ENCODE measurements around the gene PCBP4. TPM values are rescaled to one million over a fixed set of nuclear protein-coding genes. Genes with fewer than 3 reads are reported as not detected.
A peak's percentile ranks its signal among the peaks of the same experiment; 100 is the strongest.

Gene PCBP4
- total RNA-seq, 1 experiment from 2014 or later: 45.8 TPM

GRCh38 chr3:52014613-52015012, 47.4 kb upstream of the PCBP4 start:
- POLR2A ChIA-PET (ENCODE audit: unreplicated experiment): no interaction called here
- Histone ChIP-seq H3K79me2 (ENCODE audit: low read length) (no peaks in the 10 kb centered on the region), H4K20me1 (ENCODE audit: low read length) (no peaks in the 10 kb centered on the region), H3K4me2 (ENCODE audit: low read length) (no peak overlapping the region), H3K27ac (ENCODE audit: low read length) (no peak overlapping the region), H2AFZ (ENCODE audit: low read length) (no peak overlapping the region), H3K4me1 (ENCODE audit: insufficient read depth, low read length) (no peaks in the 10 kb centered on the region), H3F3A (ENCODE audit: low read length, unreplicated experiment) (no peaks in the 10 kb centered on the region), H3K36me3 (ENCODE audit: low read depth, low read length) (no peaks in the 10 kb centered on the region), H3K9me3 (ENCODE audit: low read length) (no peaks in the 10 kb centered on the region), H3K27me3 (ENCODE audit: low read length) (no peaks in the 10 kb centered on the region), H3K9me2 (replicated peaks; ENCODE audit: low read length) (no peaks in the 10 kb centered on the region), H3K9ac (ENCODE audit: low read length) (no peak overlapping the region), H3K4me3 (ENCODE audit: low read length) (no peak overlapping the region)
- CTCF ChIA-PET: no interaction called here
- TF ChIP-seq EZH2 (IDR thresholded peaks at IDR 0.05; ENCODE audit: low read length, unreplicated experiment) (no peak), CTCF (conservative IDR thresholded peaks at IDR 0.05; ENCODE audit: low read depth, low read length) (peak; percentile 54)
- ATAC-seq (peak; percentile 51), DNase-seq (peak; percentile 29)
- intact Hi-C loops (cut with micrococcal nuclease): no loop called here
- BruUV-seq (replicated peaks): no TSS peak

- BruUV-seq (replicated peaks): no TSS peak
- no peak overlapping the region for H3K4me2 ChIP-seq (ENCODE audit: low read length)
- H4K20me1 ChIP-seq (ENCODE audit: low read length): no peaks in the 10 kb centered on the region
- H3K79me2 ChIP-seq (ENCODE audit: low read length): no peaks in the 10 kb centered on the region
- H3K4me3 ChIP-seq (ENCODE audit: low read length): no peak overlapping the region
- ChIA-PET POLR2A (ENCODE audit: unreplicated experiment) (no interaction called here), CTCF (interaction anchor here (0.6 kb wide), 1 partner anchor 128 kb away, joined by 3 read pairs; no protein-coding TSS in a partner anchor)
- no peak overlapping the region for H3K27ac ChIP-seq (ENCODE audit: low read length)
- no peaks in the 10 kb centered on the region for H3K9me2 ChIP-seq (replicated peaks; ENCODE audit: low read length)
- TF ChIP-seq EZH2 (IDR thresholded peaks at IDR 0.05; ENCODE audit: low read length, unreplicated experiment) (no peak), CTCF (conservative IDR thresholded peaks at IDR 0.05; ENCODE audit: low read depth, low read length) (no peak), EZH2phosphoT487 (IDR thresholded peaks at IDR 0.05; ENCODE audit: borderline replicate concordance, low read length) (no peak)
- no peak overlapping the region for H2AFZ ChIP-seq (ENCODE audit: low read length)
- H3K9ac ChIP-seq (ENCODE audit: low read length): no peak overlapping the region
- DNase-seq (no peak), ATAC-seq (no peak)
- H3K27me3 ChIP-seq (ENCODE audit: low read length): no peaks in the 10 kb centered on the region
- no peaks in the 10 kb centered on the region for H3F3A ChIP-seq (ENCODE audit: low read length, unreplicated experiment)
- no peaks in the 10 kb centered on the region for H3K9me3 ChIP-seq (ENCODE audit: low read length)
- intact Hi-C loops (cut with micrococcal nuclease): no loop called here
- no peaks in the 10 kb centered on the region for H3K4me1 ChIP-seq (ENCODE audit: insufficient read depth, low read length)
- H3K36me3 ChIP-seq (ENCODE audit: low read depth, low read length): no peaks in the 10 kb centered on the region
Observed at GRCh38 chr3:52013802-52014598, 46.7 kb upstream of the PCBP4 start.

GRCh38 chr3:52012699-52013098, 45.4 kb upstream of the PCBP4 start:
- DNase-seq (no peak), ATAC-seq (no peak)
- no peaks in the 10 kb centered on the region for H3K4me1 ChIP-seq (ENCODE audit: insufficient read depth, low read length)
- ChIA-PET CTCF (interaction anchor here (0.6 kb wide), 1 partner anchor 40 kb away, joined by 3 read pairs; no protein-coding TSS in a partner anchor), POLR2A (ENCODE audit: unreplicated experiment) (no interaction called here)
- no peak overlapping the region for H3K4me3 ChIP-seq (ENCODE audit: low read length)
- no peak overlapping the region for H3K4me2 ChIP-seq (ENCODE audit: low read length)
- no peaks in the 10 kb centered on the region for H3K9me2 ChIP-seq (replicated peaks; ENCODE audit: low read length)
- H3K79me2 ChIP-seq (ENCODE audit: low read length): no peaks in the 10 kb centered on the region
- TF ChIP-seq CTCF (conservative IDR thresholded peaks at IDR 0.05; ENCODE audit: low read depth, low read length) (no peak), EZH2 (IDR thresholded peaks at IDR 0.05; ENCODE audit: low read length, unreplicated experiment) (no peak), EZH2phosphoT487 (IDR thresholded peaks at IDR 0.05; ENCODE audit: borderline replicate concordance, low read length) (no peak)
- H3F3A ChIP-seq (ENCODE audit: low read length, unreplicated experiment): no peaks in the 10 kb centered on the region
- no TSS peak for BruUV-seq (replicated peaks)
- no peak overlapping the region for H3K27ac ChIP-seq (ENCODE audit: low read length)
- H3K9me3 ChIP-seq (ENCODE audit: low read length): no peaks in the 10 kb centered on the region
- intact Hi-C loops (cut with micrococcal nuclease): no loop called here
- no peaks in the 10 kb centered on the region for H3K27me3 ChIP-seq (ENCODE audit: low read length)
- no peak overlapping the region for H3K9ac ChIP-seq (ENCODE audit: low read length)
- no peaks in the 10 kb centered on the region for H4K20me1 ChIP-seq (ENCODE audit: low read length)
- H3K36me3 ChIP-seq (ENCODE audit: low read depth, low read length): no peaks in the 10 kb centered on the region
- H2AFZ ChIP-seq (ENCODE audit: low read length): no peak overlapping the region

Data from PC-3 (cell line).